ENCODE data around the gene ULBP3. TPM values are rescaled to one million over a fixed set of nuclear protein-coding genes. Genes with fewer than 3 reads are reported as not detected.

Gene ULBP3
- total RNA-seq = 10 to 100 TPM in 5 of 8 experiments, 1 to 10 TPM in 3; 5.0 to 43.3 (median 13.1) TPM

GRCh38 chr6:150068720-150069648 is at the start of gene ULBP3:
TSS of gene ULBP3 (minus strand) at chr6:150069121. CDS start at chr6:150069066, 55 bp downstream.
- Histone ChIP-seq H3K27ac (peak within 1 kb of the TSS; percentile 48 to 77), H3K4me1 (replicated peaks in 1 of 2) (peaks cover 10 to 14% of the 10 kb centered on the region in 2 donors), H3K4me3 (peak within 1 kb of the TSS; percentile 43 to 52 (median 50))
- 0 to 80% (median 40%) methylated on average over 1 to 10 of the region's 72 CpGs; no CpG with 5 or more reads in 1 of the 10 experiments for WGBS, 10 experiments
- in situ Hi-C loops (cut with MboI; ENCODE audit: low pct_unique_long_range_greater_than_20kb in 2 of 9, low sequenced_read_pairs in 9 of 9, unreplicated experiment in 9 of 9) = loop anchor here in 4 of 9 experiments (25.0 kb wide), 2 partner anchors 268 to 743 kb away; no protein-coding TSS in a partner anchor
- ATAC-seq (replicated peaks in 6 of 8) = peak; percentile 81 to 93 (median 88)

- no peak overlapping the region for H3K4me3 ChIP-seq
- ATAC-seq (replicated peaks in 6 of 8) = peak in 6 of 8 experiments; percentile 42 to 87 (median 76)
- H3K4me1 ChIP-seq (replicated peaks in 1 of 2) = peaks cover 2 to 11% of the 10 kb centered on the region in 2 donors
- peak overlapping the region in 1 of 2 donors; percentile 60 for H3K27ac ChIP-seq
- WGBS, 10 experiments = 69 to 95% (median 78%) methylated on average over 3 to 5 of the region's 9 CpGs; no CpG with 5 or more reads in 5 of the 10 experiments
- in situ Hi-C loops (cut with MboI; ENCODE audit: low pct_unique_long_range_greater_than_20kb in 2 of 9, low sequenced_read_pairs in 9 of 9, unreplicated experiment in 9 of 9) = no loop called here
These were observed 49.7 kb upstream of the ULBP3 start for GRCh38 chr6:150118627-150119026.

GRCh38 chr6:150118203-150118602 is 49.3 kb upstream of the ULBP3 start:
- in situ Hi-C loops (cut with MboI; ENCODE audit: low pct_unique_long_range_greater_than_20kb in 2 of 9, low sequenced_read_pairs in 9 of 9, unreplicated experiment in 9 of 9) = no loop called here
- H3K4me3 ChIP-seq = no peak overlapping the region
- peak overlapping the region in 1 of 2 donors; percentile 32 for H3K27ac ChIP-seq
- peak in 3 of 8 experiments; percentile 3 to 10 (median 4) for ATAC-seq (replicated peaks in 6 of 8)
- H3K4me1 ChIP-seq (replicated peaks in 1 of 2) = peaks cover 2 to 11% of the 10 kb centered on the region in 2 donors
- WGBS, 10 experiments = 0 to 100% (median 71%) methylated on average over 1 to 6 of the region's 6 CpGs; no CpG with 5 or more reads in 3 of the 10 experiments

- Histone ChIP-seq H3K4me1 (replicated peaks in 1 of 2) (peaks cover 2 to 11% of the 10 kb centered on the region in 2 donors), H3K4me3 (no peak overlapping the region), H3K27ac (peak overlapping the region in 1 of 2 donors; percentile 22)
- in situ Hi-C loops (cut with MboI; ENCODE audit: low pct_unique_long_range_greater_than_20kb in 2 of 9, low sequenced_read_pairs in 9 of 9, unreplicated experiment in 9 of 9) = no loop called here
- peak in 3 of 8 experiments; percentile 47 to 55 (median 54) for ATAC-seq (replicated peaks in 6 of 8)
- WGBS, 10 experiments = 0 to 83% (median 80%) methylated on average over 1 to 3 of the region's 8 CpGs; no CpG with 5 or more reads in 5 of the 10 experiments
These were observed 47.4 kb upstream of the ULBP3 start for GRCh38 chr6:150116200-150116800.

GRCh38 chr6:150115769-150116168 is 46.8 kb upstream of the ULBP3 start:
- no peak for ATAC-seq (replicated peaks in 6 of 8)
- WGBS, 10 experiments = 93 to 100% (median 99%) methylated on average over 1 to 5 of the region's 25 CpGs; no CpG with 5 or more reads in 6 of the 10 experiments

GRCh38 chr6:150112233-150112632 is 43.3 kb upstream of the ULBP3 start:
- 69 to 100% (median 90%) methylated on average over 1 to 5 of the region's 6 CpGs; no CpG with 5 or more reads in 3 of the 10 experiments for WGBS, 10 experiments
- in situ Hi-C loops (cut with MboI; ENCODE audit: low pct_unique_long_range_greater_than_20kb in 2 of 9, low sequenced_read_pairs in 9 of 9, unreplicated experiment in 9 of 9) = no loop called here
- ATAC-seq (replicated peaks in 6 of 8) = no peak

More at GRCh38 chr6:150115769-150116168, 46.8 kb upstream of the ULBP3 start:
- no peak overlapping the region for H3K4me3 ChIP-seq
- peak overlapping the region in 1 of 2 donors; percentile 22 for H3K27ac ChIP-seq
- in situ Hi-C loops (cut with MboI; ENCODE audit: low pct_unique_long_range_greater_than_20kb in 2 of 9, low sequenced_read_pairs in 9 of 9, unreplicated experiment in 9 of 9) = no loop called here
- peaks cover 2 to 11% of the 10 kb centered on the region in 2 donors for H3K4me1 ChIP-seq (replicated peaks in 1 of 2)

GRCh38 chr6:150102750-150103270 is 33.9 kb upstream of the ULBP3 start:
- no peak for ATAC-seq (replicated peaks in 6 of 8)
- in situ Hi-C loops (cut with MboI; ENCODE audit: low pct_unique_long_range_greater_than_20kb in 2 of 9, low sequenced_read_pairs in 9 of 9, unreplicated experiment in 9 of 9) = no loop called here
- 64 to 94% (median 82%) methylated on average over 3 to 4 of the region's 4 CpGs for WGBS, 10 experiments
- peaks cover 0 to 8% of the 10 kb centered on the region in 2 donors for H3K4me1 ChIP-seq (replicated peaks in 1 of 2)
- no peak overlapping the region for H3K27ac ChIP-seq
- no peak overlapping the region for H3K4me3 ChIP-seq

More at GRCh38 chr6:150112233-150112632, 43.3 kb upstream of the ULBP3 start:
- H3K27ac ChIP-seq = no peak overlapping the region
- no peak overlapping the region for H3K4me3 ChIP-seq
- no peaks in the 10 kb centered on the region for H3K4me1 ChIP-seq (replicated peaks in 1 of 2)

- no peak overlapping the region for H3K27ac ChIP-seq
- in situ Hi-C loops (cut with MboI; ENCODE audit: low pct_unique_long_range_greater_than_20kb in 2 of 9, low sequenced_read_pairs in 9 of 9, unreplicated experiment in 9 of 9) = no loop called here
- no peak overlapping the region for H3K4me3 ChIP-seq
- WGBS, 10 experiments = 60 to 100% (median 91%) methylated on average over 1 to 15 of the region's 19 CpGs; no CpG with 5 or more reads in 4 of the 10 experiments
- H3K4me1 ChIP-seq (replicated peaks in 1 of 2) = peaks cover 0 to 8% of the 10 kb centered on the region in 2 donors
- ATAC-seq (replicated peaks in 6 of 8) = no peak
These were observed 31.8 kb upstream of the ULBP3 start for GRCh38 chr6:150100745-150101144.

GRCh38 chr6:150099953-150100352 is 31.0 kb upstream of the ULBP3 start:
- Histone ChIP-seq H3K27ac (no peak overlapping the region), H3K4me3 (no peak overlapping the region), H3K4me1 (replicated peaks in 1 of 2) (peaks cover 0 to 8% of the 10 kb centered on the region in 2 donors)
- ATAC-seq (replicated peaks in 6 of 8) = no peak
- in situ Hi-C loops (cut with MboI; ENCODE audit: low pct_unique_long_range_greater_than_20kb in 2 of 9, low sequenced_read_pairs in 9 of 9, unreplicated experiment in 9 of 9) = loop anchor here in 2 of 9 experiments (25.0 kb wide), 1 partner anchor 237 kb away; no protein-coding TSS in a partner anchor
- 75 to 100% (median 95%) methylated on average over 2 to 11 of the region's 11 CpGs; no CpG with 5 or more reads in 1 of the 10 experiments for WGBS, 10 experiments

- peaks cover 0 to 8% of the 10 kb centered on the region in 2 donors for H3K4me1 ChIP-seq (replicated peaks in 1 of 2)
- H3K4me3 ChIP-seq = no peak overlapping the region
- 40 to 100% (median 79%) methylated on average over 1 to 7 of the region's 8 CpGs; no CpG with 5 or more reads in 2 of the 10 experiments for WGBS, 10 experiments
- ATAC-seq (replicated peaks in 6 of 8) = no peak
- no peak overlapping the region for H3K27ac ChIP-seq
- in situ Hi-C loops (cut with MboI; ENCODE audit: low pct_unique_long_range_greater_than_20kb in 2 of 9, low sequenced_read_pairs in 9 of 9, unreplicated experiment in 9 of 9) = loop anchor here in 2 of 9 experiments (25.0 kb wide), 1 partner anchor 238 kb away; no protein-coding TSS in a partner anchor
These were observed 30.6 kb upstream of the ULBP3 start for GRCh38 chr6:150099546-150099945.

- in situ Hi-C loops (cut with MboI; ENCODE audit: low pct_unique_long_range_greater_than_20kb in 2 of 9, low sequenced_read_pairs in 9 of 9, unreplicated experiment in 9 of 9) = loop anchor here in 2 of 9 experiments (25.0 kb wide), 1 partner anchor 239 kb away; no protein-coding TSS in a partner anchor
- Histone ChIP-seq H3K4me3 (no peak overlapping the region), H3K27ac (no peak overlapping the region), H3K4me1 (replicated peaks in 1 of 2) (peaks cover 7 to 17% of the 10 kb centered on the region in 2 donors)
- whole genome bisulfite sequencing, 10 experiments = 76 to 100% (median 93%) methylated on average over 1 to 6 of the region's 10 CpGs; no CpG with 5 or more reads in 4 of the 10 experiments
- no peak for ATAC-seq (replicated peaks in 6 of 8)
These were observed 29.2 kb upstream of the ULBP3 start for GRCh38 chr6:150098155-150098554.

- Histone ChIP-seq H3K27ac (peak overlapping the region in 1 of 2 donors; percentile 34), H3K4me1 (replicated peaks in 1 of 2) (peaks cover 9 to 15% of the 10 kb centered on the region in 2 donors), H3K4me3 (no peak overlapping the region)
- in situ Hi-C loops (cut with MboI; ENCODE audit: low pct_unique_long_range_greater_than_20kb in 2 of 9, low sequenced_read_pairs in 9 of 9, unreplicated experiment in 9 of 9) = loop anchor here in 2 of 9 experiments (25.0 kb wide), 1 partner anchor 244 kb away; no protein-coding TSS in a partner anchor
- 34 to 100% methylated on average over 1 to 6 of the region's 6 CpGs; no CpG with 5 or more reads in 8 of the 10 experiments for WGBS, 10 experiments
- peak in 6 of 8 experiments; percentile 34 to 95 (median 86) for ATAC-seq (replicated peaks in 6 of 8)
These were observed 24.5 kb upstream of the ULBP3 start for GRCh38 chr6:150093397-150093796.
